ENCODE results near the gene ELAVL1.

ELAVL1 gene

DNA sequence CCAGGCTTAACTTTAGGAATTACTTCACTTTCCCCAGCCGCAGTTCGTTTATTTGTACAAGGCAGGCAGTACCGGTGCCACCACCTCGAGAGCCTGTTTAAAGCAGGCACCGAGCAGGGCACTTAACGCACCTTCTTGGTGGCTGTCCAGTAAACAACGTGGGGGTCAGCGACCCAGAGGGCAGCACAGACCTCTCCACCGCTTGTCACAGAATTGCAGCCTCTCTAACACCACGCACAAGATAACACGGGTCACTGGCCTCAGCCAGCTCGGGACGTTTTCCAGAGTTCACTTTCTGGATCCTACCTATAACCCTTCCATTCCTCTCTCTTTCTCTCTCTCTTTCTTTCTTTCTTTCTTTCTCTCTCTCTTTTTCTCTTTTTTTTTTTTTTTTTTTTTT, 16.8 kb upstream of the ELAVL1 start:
- Histone ChIP-seq H3K36me3 (ENCODE audit: control insufficient read depth, insufficient read depth, low read length) (no peaks in the 10 kb centered on the region), H3K4me3 (ENCODE audit: low read depth, low read length) (no peak overlapping the region), H3K4me2 (ENCODE audit: low read length) (no peak overlapping the region), H3K9ac (no peak overlapping the region), H3K27me3 (ENCODE audit: control insufficient read depth, insufficient read depth, low read length) (no peaks in the 10 kb centered on the region), H2AFZ (no peak overlapping the region), H3K27ac (no peak overlapping the region), H3K4me1 (no peaks in the 10 kb centered on the region), H3K9me3 (ENCODE audit: control insufficient read depth, low read length) (no peaks in the 10 kb centered on the region), H3K79me2 (no peaks in the 10 kb centered on the region)
- TF ChIP-seq, protein P1, sequence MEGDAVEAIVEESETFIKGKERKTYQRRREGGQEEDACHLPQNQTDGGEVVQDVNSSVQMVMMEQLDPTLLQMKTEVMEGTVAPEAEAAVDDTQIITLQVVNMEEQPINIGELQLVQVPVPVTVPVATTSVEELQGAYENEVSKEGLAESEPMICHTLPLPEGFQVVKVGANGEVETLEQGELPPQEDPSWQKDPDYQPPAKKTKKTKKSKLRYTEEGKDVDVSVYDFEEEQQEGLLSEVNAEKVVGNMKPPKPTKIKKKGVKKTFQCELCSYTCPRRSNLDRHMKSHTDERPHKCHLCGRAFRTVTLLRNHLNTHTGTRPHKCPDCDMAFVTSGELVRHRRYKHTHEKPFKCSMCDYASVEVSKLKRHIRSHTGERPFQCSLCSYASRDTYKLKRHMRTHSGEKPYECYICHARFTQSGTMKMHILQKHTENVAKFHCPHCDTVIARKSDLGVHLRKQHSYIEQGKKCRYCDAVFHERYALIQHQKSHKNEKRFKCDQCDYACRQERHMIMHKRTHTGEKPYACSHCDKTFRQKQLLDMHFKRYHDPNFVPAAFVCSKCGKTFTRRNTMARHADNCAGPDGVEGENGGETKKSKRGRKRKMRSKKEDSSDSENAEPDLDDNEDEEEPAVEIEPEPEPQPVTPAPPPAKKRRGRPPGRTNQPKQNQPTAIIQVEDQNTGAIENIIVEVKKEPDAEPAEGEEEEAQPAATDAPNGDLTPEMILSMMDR (IDR thresholded peaks at IDR 0.05) = no peak

DNA sequence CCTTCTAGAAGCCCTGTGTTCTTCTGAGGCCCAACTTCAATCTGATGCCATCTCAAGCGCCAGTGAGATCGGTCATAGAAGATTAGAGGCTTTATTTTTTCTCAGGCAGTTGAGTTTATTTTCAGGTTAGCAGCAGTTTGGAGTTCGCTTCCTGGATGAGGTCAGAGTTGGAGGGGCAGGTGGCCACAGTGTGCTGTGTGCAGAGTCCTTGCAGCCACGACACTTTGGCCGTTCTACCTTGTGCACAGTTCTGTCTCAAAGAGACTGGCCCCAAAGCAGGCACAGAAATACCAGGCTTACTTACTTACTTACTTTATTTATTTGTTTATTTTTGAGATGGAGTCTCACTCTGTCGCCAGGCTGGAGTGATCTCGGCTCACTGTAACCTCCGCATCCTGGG, 15.9 kb upstream of the ELAVL1 start:
- H3K4me1 ChIP-seq = no peaks in the 10 kb centered on the region
- H3K79me2 ChIP-seq = no peaks in the 10 kb centered on the region
- no peaks in the 10 kb centered on the region for H3K36me3 ChIP-seq (ENCODE audit: control insufficient read depth, insufficient read depth, low read length)
- H3K4me2 ChIP-seq (ENCODE audit: low read length) = no peak overlapping the region
- H2AFZ ChIP-seq = no peak overlapping the region
- no peaks in the 10 kb centered on the region for H3K9me3 ChIP-seq (ENCODE audit: control insufficient read depth, low read length)
- H3K27ac ChIP-seq = no peak overlapping the region
- H3K9ac ChIP-seq = no peak overlapping the region
- TF ChIP-seq, protein P1 (IDR thresholded peaks at IDR 0.05) = no peak
- no peaks in the 10 kb centered on the region for H3K27me3 ChIP-seq (ENCODE audit: control insufficient read depth, insufficient read depth, low read length)
- no peak overlapping the region for H3K4me3 ChIP-seq (ENCODE audit: low read depth, low read length)

DNA sequence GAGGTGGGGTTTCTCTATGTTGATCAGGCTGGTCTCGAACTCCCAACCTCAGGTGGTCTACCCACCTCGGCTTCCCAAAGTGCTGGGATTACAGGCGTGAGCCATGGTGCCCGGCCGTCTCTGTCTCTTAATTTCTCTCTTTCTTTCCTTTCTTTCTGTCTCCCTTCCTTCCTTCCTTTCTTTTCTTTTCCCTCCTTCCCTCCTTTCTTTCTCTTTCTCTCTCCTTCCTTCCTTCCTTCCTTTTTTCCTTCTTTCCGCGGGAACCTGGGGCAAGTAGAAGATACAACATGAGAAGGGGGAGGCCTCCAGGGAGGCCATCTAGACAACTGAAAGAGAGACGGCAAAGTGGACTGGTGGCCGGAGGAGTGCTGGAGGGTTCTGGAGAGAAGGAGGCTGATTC, 15.2 kb upstream of the ELAVL1 start:
- no peak overlapping the region for H3K4me3 ChIP-seq (ENCODE audit: low read depth, low read length)
- no peak overlapping the region for H3K9ac ChIP-seq
- no peaks in the 10 kb centered on the region for H3K27me3 ChIP-seq (ENCODE audit: control insufficient read depth, insufficient read depth, low read length)
- H3K4me2 ChIP-seq (ENCODE audit: low read length) = no peak overlapping the region
- H2AFZ ChIP-seq = no peak overlapping the region
- no peaks in the 10 kb centered on the region for H3K9me3 ChIP-seq (ENCODE audit: control insufficient read depth, low read length)
- no peaks in the 10 kb centered on the region for H3K79me2 ChIP-seq
- H3K36me3 ChIP-seq (ENCODE audit: control insufficient read depth, insufficient read depth, low read length) = no peaks in the 10 kb centered on the region
- TF ChIP-seq, protein P1 (IDR thresholded peaks at IDR 0.05) = no peak
- H3K4me1 ChIP-seq = no peaks in the 10 kb centered on the region
- H3K27ac ChIP-seq = no peak overlapping the region

DNA sequence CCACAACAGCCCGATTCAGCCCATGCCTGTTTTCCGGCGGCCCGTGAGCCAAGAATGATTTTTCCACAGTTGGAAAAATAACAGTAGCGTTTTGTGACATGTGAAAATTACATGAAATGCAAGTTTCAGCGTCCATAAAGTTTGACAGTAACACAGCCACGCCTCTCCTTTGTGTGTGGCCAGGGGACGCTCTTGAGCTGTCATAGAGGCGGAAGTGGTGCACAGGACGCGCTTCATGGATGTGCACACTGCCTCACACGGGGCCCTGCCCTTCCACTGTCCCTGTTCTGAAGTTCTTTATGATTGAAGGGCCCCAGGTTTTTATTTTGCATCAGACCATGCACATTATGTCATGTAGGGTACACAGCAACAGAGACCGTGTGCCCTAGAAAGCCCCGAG, 12.4 kb upstream of the ELAVL1 start:
- Histone ChIP-seq H3K4me2 (ENCODE audit: low read length) (no peak overlapping the region), H3K36me3 (ENCODE audit: control insufficient read depth, insufficient read depth, low read length) (no peaks in the 10 kb centered on the region), H3K9me3 (ENCODE audit: control insufficient read depth, low read length) (no peaks in the 10 kb centered on the region), H3K27ac (no peak overlapping the region), H3K4me3 (ENCODE audit: low read depth, low read length) (no peak overlapping the region), H3K27me3 (ENCODE audit: control insufficient read depth, insufficient read depth, low read length) (no peaks in the 10 kb centered on the region), H3K9ac (no peak overlapping the region), H3K79me2 (no peaks in the 10 kb centered on the region), H3K4me1 (no peaks in the 10 kb centered on the region), H2AFZ (no peak overlapping the region)
- TF ChIP-seq, protein P1 (IDR thresholded peaks at IDR 0.05) = no peak

DNA sequence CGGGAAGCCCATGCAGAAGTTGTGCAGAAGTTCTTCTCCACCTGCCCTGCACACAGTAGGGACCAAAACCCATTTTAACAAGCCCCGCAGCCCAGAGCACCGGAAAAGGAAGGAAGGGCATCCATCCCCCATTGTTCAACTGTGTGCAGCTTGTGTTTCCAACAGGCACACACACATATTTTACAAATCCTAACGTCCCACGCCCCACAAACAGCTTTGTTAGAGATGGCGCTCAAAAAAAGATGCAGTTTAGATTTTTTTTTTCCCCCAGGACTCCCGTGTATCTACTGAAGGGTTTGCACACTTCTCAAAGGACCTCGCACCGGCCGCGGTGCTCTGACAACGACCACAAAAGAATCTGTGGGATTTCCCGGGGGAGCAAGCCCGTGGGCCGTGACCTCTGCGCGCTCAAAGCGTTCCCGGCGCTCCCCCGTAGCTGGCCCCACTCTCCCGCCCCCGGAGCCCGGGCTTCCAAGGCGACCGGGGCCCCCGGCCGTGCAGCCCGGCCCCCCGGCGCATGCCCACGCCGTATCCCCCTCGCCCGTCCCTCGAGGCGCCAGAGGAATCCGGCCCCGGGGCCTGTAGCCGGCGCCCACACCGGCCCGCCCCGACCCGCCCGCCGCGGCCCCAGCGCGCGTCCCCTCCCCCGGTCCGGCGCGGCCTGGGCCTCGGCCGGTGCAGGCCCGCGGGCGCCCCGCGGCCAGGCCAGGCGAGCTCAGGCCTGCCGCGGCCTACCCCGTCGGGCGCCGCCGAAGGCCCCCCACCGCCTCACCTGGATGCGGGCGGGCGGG, 523 bp downstream of the ELAVL1 start:
- TF ChIP-seq, protein P1 (IDR thresholded peaks at IDR 0.05) = no peak
- Histone ChIP-seq H3K27ac (no peak overlapping the region), H3K27me3 (ENCODE audit: control insufficient read depth, insufficient read depth, low read length) (no peaks in the 10 kb centered on the region), H3K4me2 (ENCODE audit: low read length) (peak overlapping the region; percentile 74), H3K9me3 (ENCODE audit: control insufficient read depth, low read length) (no peaks in the 10 kb centered on the region), H3K79me2 (peaks cover 24% of the 10 kb centered on the region), H3K36me3 (ENCODE audit: control insufficient read depth, insufficient read depth, low read length) (no peaks in the 10 kb centered on the region), H3K4me1 (peaks cover 40% of the 10 kb centered on the region), H3K9ac (no peak overlapping the region), H2AFZ (no peak overlapping the region), H3K4me3 (ENCODE audit: low read depth, low read length) (peak overlapping the region; percentile 72)

Measured in parathyroid adenoma (tissue), 2 donors.